Measurements from ENCODE around the gene HLA-A.

DNA sequence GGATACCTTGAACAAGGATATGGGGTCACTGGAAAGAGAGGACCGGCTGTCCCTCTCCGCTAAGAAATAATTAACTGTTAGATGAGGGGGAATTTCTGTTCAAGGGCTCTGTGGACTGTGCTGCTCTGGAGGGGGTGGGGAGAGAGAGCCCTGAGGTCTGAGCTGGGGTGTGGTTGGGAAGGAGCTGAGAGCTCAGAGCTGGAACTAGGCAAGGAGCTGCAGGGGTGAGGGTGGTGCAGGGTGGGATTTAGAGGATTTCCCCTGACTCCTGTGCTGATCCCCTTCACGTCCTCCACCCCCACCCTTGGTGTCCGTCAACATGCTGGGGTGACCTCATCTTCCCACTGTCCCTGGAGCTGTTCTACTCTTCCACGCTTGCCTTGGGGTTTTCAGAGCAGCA, 52.5 kb downstream of the HLA-A start:
- TF ChIP-seq, protein P1, sequence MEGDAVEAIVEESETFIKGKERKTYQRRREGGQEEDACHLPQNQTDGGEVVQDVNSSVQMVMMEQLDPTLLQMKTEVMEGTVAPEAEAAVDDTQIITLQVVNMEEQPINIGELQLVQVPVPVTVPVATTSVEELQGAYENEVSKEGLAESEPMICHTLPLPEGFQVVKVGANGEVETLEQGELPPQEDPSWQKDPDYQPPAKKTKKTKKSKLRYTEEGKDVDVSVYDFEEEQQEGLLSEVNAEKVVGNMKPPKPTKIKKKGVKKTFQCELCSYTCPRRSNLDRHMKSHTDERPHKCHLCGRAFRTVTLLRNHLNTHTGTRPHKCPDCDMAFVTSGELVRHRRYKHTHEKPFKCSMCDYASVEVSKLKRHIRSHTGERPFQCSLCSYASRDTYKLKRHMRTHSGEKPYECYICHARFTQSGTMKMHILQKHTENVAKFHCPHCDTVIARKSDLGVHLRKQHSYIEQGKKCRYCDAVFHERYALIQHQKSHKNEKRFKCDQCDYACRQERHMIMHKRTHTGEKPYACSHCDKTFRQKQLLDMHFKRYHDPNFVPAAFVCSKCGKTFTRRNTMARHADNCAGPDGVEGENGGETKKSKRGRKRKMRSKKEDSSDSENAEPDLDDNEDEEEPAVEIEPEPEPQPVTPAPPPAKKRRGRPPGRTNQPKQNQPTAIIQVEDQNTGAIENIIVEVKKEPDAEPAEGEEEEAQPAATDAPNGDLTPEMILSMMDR (IDR thresholded peaks at IDR 0.05), result no peak
- no peak for TF ChIP-seq POLR2A (IDR thresholded peaks at IDR 0.05)

Measured in right lobe of liver (tissue), 4 donors.